ENCODE results near the gene STX11.
"Not testable (repeated sequence)": the region's sequence is repeated elsewhere in the genome, so short reads cannot be mapped to it uniquely, and the experiment has no call there.

The STX11 gene

DNA sequence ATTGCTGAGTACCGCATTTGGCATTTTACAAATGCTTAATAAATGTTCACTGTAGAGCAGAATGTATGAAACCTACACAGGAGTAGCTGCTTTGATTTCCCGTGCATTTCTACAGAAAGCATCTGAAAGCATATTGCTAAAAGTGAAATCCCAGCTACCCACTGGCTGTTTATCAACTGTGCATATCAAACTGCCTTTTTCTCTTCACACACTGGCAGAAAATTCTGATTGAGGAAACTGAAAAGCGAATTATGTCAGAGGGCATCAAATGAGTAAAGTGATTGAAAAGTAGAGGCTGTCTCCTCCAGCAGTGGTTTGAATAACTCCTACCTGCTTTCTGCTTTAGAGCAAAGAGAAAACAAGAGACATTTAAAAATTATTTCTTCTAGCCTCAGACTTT, 28.0 kb downstream of the STX11 start:
- peak in 1 of 5 donors; percentile 60 for DNase-seq

DNA sequence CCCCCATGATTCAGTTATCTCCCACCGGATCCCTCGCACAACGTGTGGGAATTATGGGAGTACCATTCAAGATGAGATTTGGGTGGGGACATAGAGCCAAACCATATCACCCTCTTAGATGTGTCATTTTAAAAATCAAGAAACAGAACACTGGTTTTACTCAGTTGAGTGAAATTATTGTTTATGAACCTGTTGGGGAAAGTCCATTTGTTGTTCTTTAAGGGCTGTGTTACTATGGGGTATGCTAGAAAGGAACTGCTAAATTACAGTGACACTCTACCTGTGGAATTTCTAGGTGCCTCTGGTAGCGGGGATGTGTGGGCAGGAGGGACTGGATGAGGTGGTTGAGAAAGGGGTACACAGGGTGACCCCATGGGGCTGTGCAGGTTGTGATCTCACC, 28.9 kb downstream of the STX11 start:
- no peak for DNase-seq

DNA sequence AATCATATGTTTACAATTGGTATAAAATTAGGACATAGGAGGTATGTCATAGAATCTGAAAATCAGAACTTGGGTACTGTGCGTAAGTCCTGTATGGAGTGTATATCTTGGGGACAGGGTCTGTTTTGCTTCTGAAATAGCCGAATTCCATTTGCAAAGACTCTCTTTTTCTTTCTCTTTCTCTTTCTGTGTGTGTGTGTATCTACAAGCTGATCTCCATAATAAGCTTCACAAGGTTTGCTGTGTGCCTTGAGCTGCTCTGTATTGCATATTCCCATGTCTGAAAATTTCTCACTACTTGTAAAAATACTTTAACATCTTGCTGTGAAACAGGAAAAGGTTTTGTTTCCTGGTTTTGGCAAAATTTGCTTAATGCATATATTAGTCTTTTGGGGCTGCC, 29.5 kb downstream of the STX11 start:
- DNase-seq = no peak

DNA sequence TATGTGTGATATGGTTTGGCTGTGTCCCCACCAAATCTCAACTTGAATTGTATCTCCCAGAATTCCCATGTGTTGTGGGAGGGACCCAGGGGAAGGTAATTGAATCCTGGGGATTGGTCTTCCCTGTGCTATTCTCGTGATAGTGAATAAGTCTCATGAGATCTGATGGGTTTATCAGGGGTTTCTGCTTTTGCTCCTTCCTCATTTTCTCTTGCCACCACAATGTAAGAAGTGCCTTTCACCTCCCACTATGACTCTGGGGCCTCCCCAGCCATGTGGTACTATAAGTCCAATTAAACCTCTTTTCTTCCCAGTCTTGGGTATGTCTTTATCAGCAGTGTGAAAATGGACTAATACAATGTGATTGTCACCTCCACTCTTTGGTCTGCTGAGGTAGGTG, 30.0 kb downstream of the STX11 start:
- DNase-seq = not testable (repeated sequence)

DNA sequence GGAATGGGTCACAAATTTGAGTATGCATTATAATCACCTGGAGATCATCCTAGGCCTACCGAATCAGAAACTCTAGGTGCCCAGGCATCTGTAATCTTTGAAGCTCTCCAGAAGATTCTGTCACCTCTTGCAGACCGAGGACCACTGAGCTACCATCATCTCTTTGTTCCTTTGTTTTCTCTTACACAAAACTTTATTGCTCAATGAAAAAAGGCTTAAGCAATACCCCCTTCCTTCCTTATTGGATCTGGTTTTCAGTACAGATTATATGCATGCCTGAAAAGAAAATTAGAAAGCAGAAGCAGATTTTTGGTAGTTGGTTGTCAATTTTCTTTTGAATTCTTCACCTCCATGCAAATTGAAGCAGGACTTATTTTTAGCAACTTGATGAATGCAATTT, 31.3 kb downstream of the STX11 start:
- no peak for DNase-seq

DNA sequence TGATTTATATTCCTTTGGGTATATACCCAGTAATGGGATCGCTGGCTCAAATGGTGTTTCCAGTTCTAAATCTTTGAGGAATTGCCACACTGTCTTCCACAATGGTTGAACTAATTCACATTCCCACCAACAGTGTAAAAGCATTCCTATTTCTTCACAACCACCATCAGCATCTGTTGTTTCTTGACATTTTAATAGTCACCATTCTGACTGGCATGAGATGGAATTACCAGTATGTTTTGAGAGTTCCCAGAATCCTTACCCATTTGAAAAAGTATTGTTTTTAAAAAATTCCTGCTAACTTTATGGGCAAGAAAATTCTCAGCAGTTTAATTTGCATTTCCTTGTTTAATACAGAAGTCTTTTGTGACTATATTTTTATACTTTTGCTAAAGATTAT, 33.9 kb downstream of the STX11 start:
- DNase-seq = not testable (repeated sequence)

DNA sequence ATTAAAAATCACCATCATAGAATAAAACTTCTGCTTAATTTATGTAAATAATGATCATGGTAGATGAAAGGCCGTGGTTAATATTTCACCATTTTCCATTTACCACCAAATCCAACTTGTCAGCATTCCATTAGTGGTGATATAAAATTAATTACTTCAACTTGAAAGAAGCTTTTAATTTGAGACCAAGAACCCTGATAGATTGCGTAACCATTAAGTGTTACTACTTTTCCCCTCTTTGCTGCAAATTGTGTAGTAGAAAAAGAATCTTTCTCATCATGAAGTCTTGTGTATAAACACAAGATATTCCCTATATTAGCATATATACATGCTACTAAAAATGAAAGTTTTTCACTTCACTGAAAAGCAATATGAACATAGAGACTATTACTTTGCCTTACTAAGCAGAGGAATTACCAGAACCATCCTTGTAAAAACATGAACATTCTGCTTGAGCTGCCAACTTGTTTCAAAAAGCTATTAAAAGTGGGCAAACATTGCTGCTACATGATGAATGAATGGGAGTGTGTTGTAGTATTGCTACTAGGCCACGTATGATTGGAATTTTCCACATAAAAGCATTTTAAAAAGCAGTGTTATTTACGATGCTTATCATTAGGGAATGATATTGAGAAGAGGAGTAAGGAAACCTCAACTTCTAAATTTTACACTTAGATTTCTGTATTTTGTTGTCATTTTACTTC, 35.0 kb downstream of the STX11 start:
- DNase-seq = no peak

DNA sequence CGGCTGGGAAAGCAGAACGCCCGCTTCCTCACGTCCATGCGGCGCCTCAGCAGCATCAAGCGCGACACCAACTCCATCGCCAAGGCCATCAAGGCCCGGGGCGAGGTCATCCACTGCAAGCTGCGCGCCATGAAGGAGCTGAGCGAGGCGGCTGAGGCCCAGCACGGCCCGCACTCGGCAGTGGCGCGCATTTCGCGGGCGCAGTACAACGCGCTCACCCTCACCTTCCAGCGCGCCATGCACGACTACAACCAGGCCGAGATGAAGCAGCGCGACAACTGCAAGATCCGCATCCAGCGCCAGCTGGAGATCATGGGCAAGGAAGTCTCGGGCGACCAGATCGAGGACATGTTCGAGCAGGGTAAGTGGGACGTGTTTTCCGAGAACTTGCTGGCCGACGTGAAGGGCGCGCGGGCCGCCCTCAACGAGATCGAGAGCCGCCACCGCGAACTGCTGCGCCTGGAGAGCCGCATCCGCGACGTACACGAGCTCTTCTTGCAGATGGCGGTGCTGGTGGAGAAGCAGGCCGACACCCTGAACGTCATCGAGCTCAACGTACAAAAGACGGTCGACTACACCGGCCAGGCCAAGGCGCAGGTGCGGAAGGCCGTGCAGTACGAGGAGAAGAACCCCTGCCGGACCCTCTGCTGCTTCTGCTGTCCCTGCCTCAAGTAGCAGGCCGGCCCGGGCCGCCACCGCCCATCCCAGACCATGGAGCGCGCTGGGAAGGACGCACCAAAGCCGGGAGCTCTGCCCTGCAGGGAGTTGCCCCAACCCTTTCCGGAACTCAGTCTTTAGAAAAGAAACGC, 36.7 kb downstream of the STX11 start:
- no peak for DNase-seq

DNA sequence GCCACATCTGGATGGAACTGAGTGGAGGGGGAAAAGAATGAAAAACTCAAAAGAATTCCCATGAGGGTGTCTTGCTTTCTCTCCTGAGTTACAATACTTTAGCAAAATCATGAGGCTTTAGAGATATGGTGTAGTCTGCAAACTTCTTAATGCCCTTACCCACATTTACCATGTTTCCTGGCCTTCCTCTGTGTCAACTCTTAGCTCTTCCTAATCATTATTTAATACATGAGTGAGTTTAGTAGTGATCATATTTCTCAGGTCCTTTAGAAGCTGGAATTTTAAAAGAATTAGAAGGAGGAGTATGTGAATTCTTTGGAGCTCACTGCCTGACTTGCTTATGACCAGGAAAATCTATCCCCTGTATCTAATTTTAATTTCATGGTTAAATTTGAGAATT, 39.0 kb downstream of the STX11 start:
- no peak for DNase-seq

DNA sequence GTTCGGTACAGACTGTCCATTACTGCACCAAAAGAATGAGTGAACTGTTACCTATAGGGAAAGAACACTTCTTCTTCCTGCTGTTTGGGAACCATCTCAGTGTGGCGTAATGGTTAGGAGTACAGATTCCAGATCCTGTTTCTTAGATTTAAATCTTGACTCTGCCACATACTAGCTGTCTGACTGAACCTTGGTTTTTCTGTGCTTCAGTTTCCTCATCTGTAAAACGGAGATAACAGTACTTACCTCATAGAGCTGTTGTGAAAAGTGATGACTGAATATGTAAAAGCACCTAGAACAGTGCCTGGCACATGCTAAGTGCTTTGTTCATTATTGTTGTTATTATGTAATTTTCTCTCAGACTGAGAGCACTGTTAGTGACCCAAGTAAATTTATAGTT, 39.8 kb downstream of the STX11 start:
- no peak for DNase-seq

DNA sequence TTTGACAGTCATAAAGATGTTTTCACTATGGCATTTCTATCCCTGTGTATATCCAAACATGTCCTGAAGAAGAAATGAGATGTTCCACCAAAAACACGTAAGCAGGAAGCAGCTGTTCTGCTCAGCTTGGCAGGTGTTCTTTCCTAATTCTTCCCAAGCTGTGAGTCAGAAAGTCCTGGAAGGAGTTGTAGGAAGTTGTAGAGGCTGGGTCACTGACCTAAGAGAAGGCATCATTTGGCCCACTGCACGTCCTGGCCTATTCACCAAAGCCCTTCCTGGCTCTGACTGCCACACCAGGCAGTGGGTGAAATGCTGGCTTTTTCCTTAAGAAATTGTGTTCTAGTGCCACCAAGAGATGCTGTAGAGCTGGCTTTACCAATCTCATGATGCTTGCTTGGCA, 40.3 kb downstream of the STX11 start:
- DNase-seq = no peak

DNA sequence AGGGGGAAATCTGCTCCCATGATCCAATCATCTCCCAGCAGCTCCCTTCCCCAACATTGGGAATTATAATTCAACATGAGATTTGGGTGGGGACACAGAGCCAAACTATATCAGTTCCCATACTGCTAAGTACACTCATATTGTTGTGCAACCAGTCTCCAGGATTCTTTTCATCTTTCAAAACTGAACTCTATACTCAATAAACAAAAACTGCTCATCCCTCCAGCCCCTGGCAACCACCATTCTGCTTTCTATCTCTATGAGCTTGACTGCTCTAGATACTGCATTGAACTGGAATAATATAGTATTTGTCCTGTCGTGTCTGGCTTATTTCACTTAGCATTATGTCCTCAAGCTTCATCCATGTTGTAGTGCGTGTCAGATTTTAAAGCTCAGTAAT, 42.9 kb downstream of the STX11 start:
- no peak for DNase-seq

DNA sequence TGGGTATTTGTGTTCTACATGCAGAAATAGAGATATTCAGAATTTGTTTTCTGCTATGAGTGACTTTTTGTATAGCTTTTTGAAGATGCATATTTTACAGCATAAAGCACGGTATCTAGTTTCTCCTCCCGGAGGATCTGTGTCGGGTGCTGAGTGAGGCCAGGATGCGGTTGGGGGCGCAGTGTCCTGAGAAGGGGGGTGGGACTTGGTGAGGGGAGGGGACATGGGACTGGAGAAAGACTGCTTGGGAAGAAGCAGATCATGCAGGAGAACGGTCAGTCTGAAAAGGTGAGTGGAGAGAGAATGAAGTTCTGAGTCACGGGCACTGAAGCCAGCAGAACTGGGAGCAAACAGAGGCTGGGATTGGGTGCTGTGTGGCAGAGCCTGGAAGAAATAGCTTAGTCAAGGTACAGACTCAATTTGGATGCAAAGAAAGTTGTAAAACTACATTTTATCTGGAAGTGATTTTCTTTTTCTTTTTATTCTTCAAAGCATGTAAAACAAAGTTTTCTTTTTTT, 44.0 kb downstream of the STX11 start:
- DNase-seq = no peak

DNA sequence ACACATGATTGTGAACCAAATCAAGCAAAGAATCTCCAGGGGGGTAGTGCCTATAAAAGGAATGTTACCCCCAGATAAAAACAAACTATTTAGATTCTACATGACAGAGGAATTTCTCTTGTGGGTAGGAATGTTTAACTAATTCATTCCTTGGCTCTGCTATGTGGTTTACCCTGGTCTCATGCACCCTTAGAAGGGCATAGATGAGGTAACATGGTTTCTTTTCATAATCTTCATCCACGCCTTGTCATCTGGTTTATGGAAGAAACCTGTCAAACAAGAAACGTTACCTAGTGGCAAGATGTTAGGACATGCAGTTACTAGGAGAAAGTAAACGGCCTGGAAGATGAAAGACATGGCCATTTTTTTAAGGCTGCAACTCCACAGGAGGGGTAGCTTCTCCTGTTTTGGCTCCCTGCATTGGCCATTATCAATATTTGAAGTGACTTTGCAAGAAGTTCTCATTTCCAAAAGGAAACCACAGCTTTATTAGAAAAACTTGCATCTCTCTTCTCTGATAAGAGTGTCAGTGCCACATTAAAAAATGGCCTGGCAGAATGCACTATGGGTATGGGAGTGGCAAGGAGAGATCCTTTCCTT, 45.5 kb downstream of the STX11 start:
- no peak for DNase-seq

DNA sequence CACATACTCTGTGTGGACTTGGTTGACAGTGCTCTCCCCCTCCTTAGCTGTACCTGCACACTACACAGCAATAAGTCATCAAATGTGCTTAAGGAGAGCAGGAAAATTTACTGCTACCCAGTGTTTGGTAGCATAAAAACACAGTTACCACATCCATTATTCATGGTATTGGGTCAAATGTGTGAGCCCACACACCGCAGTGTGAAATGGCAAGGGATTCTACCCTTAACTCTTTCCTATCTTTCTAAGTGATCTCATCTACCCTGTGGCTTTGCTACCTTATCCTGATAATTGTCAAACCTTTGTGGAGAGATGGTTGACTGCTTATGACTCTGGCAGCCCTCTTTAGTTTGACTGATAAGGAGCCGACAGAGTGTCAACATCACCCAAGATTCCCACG, 47.6 kb downstream of the STX11 start:
- DNase-seq = no peak

DNA sequence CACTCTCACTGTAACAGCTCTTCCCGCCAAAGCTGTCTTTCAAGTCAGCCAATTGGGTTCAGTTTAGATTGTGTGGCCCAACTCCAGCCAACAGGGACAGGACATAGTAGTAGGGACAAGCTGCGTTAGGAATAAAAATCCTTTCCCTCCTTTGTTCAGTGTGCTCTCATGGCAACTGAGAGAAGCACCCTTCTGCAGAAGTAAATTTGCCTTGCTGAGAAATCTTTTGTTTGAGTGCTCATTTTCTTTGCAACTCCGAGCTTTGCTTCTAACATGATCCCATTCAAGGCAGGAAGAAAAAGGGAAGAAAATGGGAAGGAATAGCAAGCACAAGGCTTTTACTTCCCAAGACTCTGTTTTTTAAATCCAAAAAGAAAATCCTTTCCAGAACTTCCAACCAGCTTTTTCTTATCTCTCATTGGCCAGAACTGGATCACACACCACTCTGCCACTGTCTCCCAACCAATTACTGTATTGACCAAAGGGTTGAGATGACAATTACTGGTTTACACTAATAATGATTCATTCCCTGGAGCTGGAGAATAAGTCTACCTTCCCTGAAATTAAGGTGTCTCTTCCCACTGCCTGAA, 52.7 kb downstream of the STX11 start:
- no peak for DNase-seq

DNA sequence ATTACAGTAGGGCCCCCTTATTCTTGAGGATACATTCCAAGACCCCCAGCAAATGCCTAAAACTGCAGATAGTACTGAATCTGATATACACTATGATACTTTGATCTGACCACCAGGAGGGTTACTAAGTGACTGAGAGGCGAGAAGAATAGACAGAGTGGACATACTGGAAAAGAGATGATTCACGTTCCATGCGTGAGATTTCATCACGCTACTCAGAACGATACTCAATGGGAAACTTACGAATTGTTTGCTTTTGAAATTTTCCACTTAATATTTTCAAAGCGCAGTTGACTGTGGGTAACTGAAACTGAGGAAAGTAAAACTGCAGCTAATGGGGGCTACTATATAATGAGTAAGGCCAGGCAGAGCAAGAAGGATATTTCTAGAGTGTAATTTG, 60.8 kb downstream of the STX11 start:
- peak in 1 of 5 donors; percentile 22 for DNase-seq

DNA sequence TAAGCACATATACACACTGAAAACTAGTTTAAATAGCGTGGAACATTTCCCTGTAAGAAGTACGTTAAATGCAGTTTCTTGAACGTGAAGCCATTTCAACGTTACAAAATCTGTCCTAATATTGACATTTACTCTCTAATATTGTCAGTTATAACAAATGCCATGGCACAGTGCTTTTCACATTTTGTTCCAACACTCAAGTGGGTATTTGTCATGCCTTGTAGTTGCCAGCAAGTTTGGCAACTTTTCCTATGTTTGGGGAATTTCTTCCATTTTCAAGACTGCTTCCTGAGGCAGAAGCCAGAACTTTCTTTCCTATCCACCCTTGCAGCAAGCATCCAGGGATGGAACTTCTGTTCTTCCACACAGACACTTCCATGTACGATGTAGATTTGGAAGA, 63.0 kb downstream of the STX11 start:
- DNase-seq = no peak

DNA sequence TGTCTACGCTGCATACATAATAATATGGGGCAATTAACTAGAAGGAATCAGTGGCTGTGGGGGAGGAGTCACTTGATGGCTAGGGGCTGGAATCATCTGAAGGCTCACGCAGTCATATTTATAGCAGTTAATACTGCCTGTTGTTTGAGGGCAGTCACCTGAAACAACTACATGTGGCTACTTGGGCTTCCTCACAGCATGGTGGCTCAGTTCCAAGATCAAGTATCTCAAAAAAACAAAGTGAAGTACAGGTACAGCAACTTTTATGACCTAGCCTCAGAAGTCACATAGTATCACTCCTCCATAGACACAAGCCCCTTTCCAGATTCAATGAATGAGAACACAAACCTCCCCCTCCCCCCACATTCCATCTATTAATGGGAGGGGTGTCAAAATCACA, 63.7 kb downstream of the STX11 start:
- no peak for DNase-seq

DNA sequence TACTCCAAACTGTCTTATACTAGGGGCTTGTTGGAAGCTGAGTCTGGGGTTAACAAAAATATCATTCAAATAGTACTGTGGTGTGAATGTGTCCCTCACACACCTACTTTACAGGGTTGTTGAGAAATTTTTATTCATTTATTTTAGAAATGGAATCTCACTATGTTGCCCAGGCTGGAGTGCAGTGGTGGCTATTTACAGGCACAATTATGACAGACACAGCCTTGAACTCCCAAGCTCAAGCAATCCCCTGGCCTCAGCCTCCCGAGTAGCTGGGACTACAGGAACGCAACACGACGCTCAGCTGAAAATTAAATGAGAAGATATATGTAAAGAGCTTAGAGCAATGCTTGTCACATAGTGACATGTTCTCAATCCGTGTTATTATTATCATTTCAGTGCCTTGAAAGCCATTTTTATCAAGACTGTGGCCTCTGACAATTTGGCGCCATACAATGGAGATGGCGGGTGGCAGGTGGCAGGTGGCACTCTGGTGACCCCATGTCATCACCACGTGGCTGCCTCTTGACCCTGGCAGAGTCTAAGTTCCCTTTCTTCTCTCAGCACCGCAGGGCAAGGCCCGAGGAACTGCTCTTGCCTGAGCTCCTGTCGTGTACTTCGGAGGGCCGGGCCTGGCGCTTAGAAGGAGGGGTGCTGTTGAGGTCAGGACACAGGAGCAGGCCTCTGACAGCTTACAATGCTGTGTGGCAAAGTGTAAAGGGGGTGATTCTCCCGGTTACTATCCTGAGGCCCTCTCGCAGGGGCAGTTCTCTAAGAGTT, 64.5 kb downstream of the STX11 start:
- no peak for DNase-seq

DNA sequence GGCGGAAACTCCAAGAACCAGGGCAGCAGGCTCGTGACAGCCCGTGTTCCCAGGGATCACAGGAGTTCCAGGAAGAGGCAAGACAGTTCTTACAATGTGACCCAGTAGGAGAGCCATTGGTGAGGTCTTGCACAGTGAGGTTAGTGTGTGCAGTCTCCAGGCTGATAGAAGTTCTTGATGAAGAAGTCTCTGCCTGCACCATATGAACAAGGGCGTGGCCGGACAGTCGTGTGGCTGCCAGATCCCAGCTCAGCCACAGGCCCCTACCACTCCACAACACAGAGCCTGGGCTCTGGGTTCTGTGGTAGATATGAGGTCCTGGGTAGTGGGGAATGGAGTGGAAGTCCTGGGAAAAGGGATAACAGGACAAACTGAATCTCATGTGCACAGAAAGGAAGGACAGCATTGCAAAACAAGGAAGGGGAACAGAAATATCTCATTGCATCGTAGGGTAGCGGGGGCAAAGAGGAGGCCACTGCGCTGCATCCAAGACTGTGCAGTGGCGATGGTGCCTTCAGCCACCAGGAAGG, 65.2 kb downstream of the STX11 start:
- peak in 1 of 5 donors; percentile 30 for DNase-seq

DNA sequence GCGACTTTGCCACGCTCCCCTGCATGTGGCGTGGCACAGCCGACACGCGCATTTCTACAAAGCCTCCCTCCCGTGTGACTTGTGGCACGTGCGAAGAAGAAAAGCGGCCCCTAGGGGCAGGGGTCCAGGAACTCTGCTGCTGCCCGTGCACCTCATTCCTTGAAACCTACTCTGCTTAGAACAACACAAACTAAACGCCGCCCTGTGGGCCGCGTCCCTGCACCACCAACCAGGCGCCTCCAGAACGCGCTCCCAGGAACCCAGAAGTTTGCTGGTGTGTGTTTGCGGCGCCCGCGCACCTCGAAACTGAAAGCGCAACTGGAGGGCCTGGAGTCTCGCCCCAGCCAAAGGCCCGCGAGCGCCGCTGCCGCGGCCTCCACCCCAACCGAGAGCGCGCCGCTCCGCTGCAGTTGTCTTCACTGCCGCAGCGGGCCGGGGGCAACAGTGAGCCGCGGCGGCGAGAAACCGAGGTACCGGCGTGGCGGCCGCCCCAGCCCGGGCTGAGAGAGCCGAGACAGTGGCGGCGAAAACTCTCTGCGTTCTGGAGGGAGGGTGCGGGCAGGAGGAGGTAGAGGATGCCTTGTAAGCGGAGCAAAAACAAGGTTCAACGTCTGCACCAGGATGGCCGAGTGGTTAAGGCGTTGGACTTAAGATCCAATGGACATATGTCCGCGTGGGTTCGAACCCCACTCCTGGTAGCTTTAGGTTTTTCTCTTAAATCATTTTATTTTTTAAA, 65.8 kb downstream of the STX11 start:
- peak; percentile 77 to 95 (median 86) for DNase-seq

Data from T-helper 1 cell (primary cell).